Skin of body (tissue), 2 donors: ENCODE results near the gene C22orf31. TPM values are rescaled to one million over a fixed set of nuclear protein-coding genes. Genes with fewer than 3 reads are reported as not detected.
"Not testable (repeated sequence)": the region's sequence is repeated elsewhere in the genome, so short reads cannot be mapped to it uniquely, and the experiment has no call there.

ENCODE experiments used
- DNase-seq: peaks from one replicate; lab custom pipeline; 2025; lab: John Stamatoyannopoulos, UW
- total RNA-seq: library from RNA; depleted of rRNA; stranded (reverse); fragments of >200 nt; gene quantifications from one replicate; pipeline ENCODE4 v1.2.3, GENCODE V29; 2014

The C22orf31 gene
- total RNA-seq: 0.20 TPM

DNA sequence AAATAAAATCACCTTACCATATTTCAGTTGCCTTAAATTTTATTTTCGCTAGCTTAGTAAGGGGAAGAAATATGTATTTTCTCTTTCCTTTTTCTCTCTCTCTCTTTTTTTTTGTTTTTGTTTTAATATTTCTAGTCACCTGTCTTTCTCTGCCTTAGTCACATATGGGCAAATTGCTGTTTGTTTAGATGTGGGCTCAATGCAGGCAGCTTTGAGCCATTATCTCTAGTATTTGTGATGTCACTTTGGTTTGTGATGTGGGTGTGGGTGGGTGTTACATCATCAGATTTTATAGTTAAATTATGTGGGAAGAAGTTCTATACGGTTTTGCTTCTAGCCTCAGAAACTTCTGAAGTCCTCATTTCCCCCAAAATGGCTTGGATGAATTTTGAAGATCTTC is at the start of gene C22orf31:
Gene C22orf31, minus strand, starts transcription at position 59 of the 400 bp plus-strand sequence. Its CDS starts 39 bp downstream, at position 20.
- no peak for DNase-seq

DNA sequence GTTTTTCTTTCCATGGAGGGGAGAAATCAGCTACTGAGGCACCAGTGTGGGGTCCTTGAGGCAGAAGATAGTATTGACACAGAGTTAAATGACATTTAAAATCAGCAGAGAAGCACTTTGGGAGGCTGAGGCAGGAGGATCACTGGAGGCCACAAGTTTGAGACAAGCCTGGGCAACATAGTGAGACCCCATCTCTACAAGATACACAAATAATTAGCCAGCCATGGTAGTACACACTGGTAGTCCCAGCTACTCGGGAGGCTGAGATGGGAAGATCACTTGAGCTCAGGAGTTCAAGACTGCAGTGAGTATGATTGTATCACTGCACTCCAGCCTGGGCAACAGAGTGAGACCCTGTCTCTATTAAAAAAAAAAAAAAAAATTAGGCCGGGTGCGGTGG is 49.3 kb upstream of the C22orf31 start:
- no peak for DNase-seq

DNA sequence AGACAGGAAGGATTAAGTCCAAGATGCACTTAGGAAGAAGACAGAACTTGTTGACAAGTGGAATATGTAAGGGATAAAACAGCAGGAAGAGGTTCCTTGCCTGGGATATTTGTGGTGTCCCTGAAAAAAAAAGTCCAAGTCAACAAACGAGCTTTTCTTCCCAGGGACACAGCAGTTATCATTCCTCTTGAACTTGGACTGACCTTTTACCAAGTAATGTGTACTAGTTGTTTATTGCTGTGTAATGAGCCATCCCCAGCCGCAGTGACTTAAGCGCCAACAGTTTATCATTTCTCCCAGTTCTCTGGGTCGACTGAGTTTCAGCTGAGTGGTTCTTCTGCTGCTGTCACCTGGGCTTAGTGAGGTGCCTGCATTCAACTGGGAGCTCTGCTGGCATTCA is 48.2 kb upstream of the C22orf31 start:
- DNase-seq: no peak

GRCh38 chr22:29108137-29108536 is 46.5 kb upstream of the C22orf31 start:
- DNase-seq: no peak

DNA sequence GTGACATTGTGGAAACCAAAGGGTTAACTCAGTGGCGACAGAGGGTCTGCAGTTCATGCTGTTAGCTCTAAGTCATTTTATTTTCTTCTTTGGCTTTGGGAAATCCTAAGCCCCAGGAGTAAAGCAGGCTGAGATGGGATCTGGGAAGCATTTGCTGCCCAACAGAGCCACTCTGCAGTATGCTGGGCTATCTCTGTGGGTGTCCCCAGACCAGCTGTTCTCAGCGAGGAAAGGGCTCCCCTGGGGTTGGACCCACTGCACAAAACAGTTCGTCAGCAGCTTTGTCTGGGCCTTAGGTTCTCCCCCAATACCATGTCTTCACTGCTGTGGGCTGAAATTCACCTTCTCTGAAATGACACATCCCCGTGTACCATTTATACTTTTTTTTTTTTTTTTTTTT is 45.2 kb upstream of the C22orf31 start:
- DNase-seq: no peak

GRCh38 chr22:29105468-29105867 is 43.8 kb upstream of the C22orf31 start:
- no peak for DNase-seq

DNA sequence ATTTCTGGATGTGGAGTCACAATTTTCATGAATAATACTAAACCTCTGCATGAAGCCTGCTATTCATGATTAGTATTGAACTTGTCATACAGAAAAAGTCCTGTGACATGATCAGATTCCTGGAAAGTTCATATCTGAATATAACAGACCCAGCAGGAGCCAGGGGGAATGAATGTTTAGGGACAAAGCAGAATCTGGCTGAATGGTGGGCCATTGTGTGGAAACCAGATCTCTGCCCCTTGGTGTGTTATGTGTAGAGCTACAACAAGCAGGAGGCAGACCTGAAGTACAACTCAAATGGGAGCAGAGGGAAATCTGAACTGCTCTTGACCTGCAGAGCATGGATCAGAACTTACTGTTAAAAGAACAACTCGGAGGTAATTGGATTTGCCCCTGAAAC is 41.5 kb upstream of the C22orf31 start:
- no peak for DNase-seq

GRCh38 chr22:29102300-29102699 is 40.7 kb upstream of the C22orf31 start:
- DNase-seq: no peak

DNA sequence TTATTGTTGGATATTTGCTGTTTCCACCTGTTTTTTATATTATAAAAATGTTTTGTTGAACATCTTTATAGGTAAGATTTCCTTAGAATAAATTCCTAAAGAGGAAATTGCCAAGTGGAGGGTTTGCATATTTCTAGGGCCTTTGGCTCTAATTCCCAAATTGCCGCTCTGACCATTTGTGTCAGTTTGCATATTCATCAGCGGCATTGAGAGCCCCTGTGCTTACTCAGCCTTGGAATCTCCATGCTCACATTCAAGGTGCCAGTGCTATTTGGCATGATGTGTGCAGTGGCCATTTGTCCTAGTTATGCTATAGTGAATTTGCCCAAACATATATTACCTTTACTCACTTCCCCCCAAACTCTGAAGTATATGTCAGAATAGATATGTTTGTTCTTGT is 36.7 kb upstream of the C22orf31 start:
- no peak for DNase-seq

DNA sequence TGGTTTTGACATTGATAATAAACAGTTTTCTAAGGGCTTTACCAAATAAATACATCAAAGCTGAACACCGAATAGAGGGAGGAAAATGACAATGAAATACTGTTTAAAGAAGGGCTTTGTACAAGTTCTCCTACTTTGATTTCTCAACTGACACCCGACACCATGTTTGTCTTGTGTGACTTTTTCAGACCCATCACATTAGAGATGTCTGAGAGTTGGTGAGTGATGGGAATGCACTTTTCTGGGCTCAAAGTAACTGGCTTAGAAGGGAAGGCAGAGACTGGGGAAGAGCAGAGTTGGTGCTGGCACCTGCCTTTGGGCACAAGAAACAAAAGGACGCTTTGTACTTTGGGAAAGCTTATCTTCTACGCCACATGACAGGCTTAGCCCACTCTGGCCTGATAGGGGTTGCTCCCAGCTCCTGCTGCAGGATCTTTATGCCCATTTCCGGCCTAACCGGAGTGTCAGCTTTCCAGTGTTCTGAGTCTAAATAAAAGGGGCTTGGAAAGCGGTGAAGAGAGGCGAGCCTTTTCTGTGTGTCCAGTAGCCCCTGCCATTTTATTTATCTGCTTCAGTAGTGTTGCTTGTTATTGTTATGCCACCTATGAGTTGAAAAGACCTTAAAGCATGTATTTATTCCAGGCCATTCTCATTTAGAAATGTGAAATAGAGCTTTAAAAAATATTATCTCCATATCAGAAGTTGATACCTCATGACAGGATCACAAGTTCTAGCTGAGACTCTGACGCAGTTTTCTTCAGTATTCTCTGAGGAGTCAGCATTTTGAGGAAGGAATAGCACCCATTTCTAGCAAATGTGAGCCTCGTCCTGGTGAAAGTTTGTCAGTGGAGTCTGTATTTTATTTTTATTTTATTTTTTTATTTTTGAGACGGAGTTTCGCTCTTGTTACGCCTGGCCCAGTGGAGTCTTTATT is 35.4 kb upstream of the C22orf31 start:
- DNase-seq: no peak

DNA sequence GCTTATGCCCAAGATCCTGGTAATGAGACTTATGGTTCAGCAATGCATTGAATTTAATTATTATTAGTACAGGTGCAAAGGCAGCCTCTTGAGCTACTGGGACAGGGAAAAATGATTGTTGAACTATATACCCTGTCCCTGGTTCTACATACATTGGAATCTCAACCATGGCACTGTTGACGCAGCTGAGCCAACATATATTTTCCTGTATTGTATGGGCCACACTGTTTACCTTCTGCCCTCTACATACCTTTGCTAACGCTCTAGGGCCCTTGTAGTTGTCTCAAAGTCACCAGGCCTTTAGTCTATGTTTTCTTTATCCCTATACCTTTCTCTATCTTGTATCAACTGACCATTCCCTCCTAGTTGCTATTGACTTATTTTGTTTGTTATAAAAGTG is 33.8 kb upstream of the C22orf31 start:
- no peak for DNase-seq

DNA sequence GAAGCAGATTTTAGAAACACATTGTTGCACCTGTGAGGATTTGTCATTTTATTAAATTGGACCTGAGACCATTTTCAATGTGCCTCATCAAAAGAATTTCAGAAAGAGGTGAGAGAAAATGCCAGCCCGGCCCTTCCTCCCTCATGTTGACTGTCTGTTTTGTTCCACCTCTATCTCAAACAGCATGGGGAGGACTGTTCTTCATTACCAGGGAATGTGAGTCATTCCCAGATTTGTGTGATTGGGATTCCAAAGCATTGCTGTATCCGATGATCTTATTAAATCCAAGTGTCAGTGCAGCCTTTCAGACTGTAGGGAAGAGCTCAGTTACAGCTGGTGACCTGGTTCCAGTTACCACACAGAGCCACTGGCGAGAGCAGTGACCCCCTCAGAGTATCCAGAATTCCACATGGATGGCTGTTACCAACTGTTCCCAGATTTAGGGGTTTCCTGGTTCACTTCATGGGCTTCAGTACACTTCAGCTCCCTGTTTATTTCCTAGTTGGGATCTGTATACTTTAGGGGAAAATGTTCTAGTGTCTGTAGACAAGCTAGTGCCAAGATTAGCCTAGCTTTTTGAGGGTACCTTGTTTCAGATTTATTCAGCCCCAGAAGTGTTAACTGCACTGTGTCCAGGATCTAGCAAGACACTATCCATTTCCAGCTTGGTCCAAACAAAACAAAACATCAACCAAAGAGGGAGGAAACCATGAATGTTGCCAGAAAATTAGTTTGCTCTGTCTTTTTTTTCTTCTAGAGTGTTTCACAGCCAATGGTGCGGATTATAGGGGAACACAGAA is 32.1 kb upstream of the C22orf31 start:
- peak; percentile 87 for DNase-seq

GRCh38 chr22:29093030-29093429 is 31.4 kb upstream of the C22orf31 start:
- DNase-seq: no peak

- DNase-seq: no peak
Observed at GRCh38 chr22:29092243-29092642, 30.6 kb upstream of the C22orf31 start.

DNA sequence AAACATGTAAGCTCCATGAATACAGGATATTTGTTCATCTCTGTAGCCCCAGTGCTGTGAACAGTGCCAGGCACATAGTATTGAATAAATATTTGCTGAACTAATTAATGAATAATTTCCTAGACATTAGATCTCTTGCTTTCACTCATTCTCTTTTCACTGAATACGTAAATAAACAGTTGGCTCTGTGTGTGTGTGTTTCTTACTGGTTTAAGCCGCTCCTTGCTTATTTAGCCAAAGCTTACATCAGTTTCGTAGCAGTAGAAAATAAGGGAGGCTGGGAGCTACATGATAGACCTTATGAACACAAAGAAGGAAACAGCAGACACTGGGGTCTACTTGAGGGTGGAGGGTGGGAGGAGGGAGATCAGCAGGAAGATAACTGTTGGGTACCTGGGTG is 28.4 kb upstream of the C22orf31 start:
- DNase-seq: no peak

DNA sequence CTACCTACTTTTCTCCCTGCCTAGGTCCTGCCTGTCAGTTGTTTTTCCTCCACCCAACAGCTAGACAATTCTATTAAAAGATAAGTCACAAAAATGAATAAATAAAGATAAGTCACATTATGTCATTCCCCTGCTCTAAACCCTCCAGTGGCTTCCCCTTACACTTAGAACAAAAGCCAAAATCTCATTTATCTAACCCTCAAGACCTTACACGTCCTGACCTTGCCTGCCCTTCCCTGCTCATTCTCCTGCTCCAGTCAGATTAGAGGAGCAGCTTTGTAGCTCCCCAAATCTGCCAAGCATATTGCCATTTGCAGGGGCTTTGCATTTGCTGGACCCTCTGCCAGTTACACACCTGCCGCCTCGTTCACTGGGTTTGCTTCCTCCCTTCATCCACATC is 27.9 kb upstream of the C22orf31 start:
- DNase-seq: no peak

DNA sequence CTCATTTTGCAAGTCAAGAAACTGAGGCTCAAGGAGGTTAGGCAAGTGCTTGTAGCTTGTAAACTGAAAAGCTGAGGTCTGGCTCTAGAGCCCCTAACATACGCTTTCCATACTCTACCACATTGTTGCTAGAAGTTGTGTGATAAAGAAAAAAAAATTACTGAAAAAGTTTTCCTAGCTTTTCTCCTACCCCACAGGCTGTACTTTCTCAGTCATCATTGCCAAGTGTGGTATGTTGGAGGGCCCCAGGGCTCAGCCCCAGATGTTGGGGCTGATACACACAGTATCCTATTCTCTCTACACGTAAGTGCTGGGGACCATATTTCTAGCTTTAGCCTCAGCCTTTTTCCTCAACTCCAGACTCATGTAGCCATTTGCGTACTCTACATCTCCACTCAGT is 27.2 kb upstream of the C22orf31 start:
- DNase-seq: no peak

GRCh38 chr22:29087012-29087411 is 25.4 kb upstream of the C22orf31 start:
- DNase-seq: peak; percentile 10

DNA sequence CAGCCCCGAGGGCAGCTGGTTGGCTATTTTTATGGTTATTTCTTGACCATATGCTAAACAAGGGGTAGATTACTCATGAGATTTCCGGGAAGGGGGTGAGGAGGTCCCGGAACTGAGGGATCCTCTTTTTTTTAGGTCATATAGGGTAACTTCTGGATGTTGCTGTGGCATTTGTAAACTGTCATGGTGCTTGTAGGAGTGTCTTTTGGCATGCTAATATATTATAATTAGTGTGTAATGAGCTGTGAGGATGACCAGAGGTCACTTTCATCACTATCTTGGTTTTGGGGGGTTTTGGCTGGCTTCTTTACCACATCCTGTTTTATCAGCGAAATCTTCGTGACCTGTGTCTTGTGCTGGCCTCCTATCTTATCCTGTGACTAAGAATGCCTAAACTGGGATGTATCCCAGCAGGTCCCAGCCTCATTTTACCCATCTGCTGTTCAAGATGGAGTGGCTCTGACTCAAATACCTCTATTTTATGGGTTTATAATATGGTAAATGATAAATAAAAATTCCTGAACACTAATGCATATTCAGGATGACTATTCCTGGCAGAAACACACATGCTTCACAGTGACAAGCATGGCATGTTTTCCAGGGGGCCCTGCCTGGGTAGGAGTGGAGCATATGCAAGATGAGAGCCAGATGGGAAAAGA is 22.4 kb upstream of the C22orf31 start:
- DNase-seq: no peak

- not testable (repeated sequence) for DNase-seq
Observed at GRCh38 chr22:29083576-29083932, 21.9 kb upstream of the C22orf31 start.

DNA sequence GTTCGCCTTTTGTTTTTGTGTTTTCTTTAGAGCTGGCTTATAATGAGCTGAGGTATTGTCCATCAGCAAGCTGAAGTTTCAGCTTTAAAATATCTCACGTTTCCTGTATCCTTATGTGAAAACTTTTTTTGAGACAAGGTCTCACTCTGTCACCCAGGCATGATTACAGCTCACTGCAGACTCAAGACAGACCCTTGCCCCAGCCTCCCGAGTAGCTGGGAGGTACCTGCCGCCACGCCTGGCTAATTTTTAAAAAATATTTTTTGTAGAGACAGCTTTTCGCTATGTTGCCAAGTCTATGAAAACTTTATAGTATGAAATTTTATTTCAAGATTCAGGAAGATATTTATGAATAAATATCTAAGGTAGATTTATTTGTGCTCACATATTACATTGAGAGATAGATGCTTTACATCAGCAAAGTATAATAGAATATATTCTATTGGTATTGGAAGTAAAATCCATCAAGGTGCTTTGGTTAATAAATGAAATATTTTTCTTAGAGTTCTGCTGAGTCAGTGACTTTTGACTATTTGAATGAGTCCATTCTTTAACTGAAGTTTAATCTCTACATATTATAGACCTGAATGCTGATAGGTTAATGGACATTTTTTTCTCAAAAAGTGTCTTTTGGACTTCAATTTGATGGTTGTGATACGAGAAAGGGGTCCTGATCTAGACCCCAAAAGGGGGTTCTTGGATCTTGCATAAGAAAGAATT is 21.4 kb upstream of the C22orf31 start:
- DNase-seq: no peak
